ENCODE measurements around the gene DYNLT2B.

DYNLT2B gene

GRCh38 chr3:196241704-196242103, 76.3 kb downstream of the DYNLT2B start:
- H3K27ac ChIP-seq, result no peak overlapping the region
- peaks cover 83% of the 10 kb centered on the region for H3K36me3 ChIP-seq
- no peak overlapping the region for H3K4me3 ChIP-seq (ENCODE audit: low read depth in 1 of 2, low read length in 1 of 2)
- H3K4me1 ChIP-seq (ENCODE audit: control insufficient read depth in 1 of 2, insufficient read depth in 1 of 2, low read depth in 1 of 2, low read length in 1 of 2), result peaks cover 9 to 10% of the 10 kb centered on the region in 2 experiments
- TF ChIP-seq CTCF (IDR thresholded peaks at IDR 0.05), result no peak
- H3K9me3 ChIP-seq, result no peaks in the 10 kb centered on the region
- no peaks in the 10 kb centered on the region for H3K27me3 ChIP-seq
